HEK293 (cell line): ENCODE data around the gene PHF12.

Source experiments
- EGR2 ChIP-seq: fragments of 450-650 bp; formaldehyde crosslinking; IDR thresholded peaks from 2 replicates; pipeline ENCODE4 v1.5.1; 2016; ENCODE audit warnings: low read depth, missing biosample characterization, missing genetic modification characterization
- GFI1B ChIP-seq: fragments of 450-650 bp; formaldehyde crosslinking; IDR thresholded peaks from 2 replicates; pipeline ENCODE4 v1.5.1; 2016; ENCODE audit warnings: missing biosample characterization, missing genetic modification characterization
- IKZF3 ChIP-seq: fragments of 450-650 bp; IDR thresholded peaks from 2 replicates; pipeline ENCODE4 v1.5.0; 2018; ENCODE audit warnings: missing biosample characterization, mild to moderate bottlenecking, missing genetic modification characterization, moderate library complexity
- MYNN ChIP-seq: fragments of 450-650 bp; formaldehyde crosslinking; IDR thresholded peaks from 2 replicates; pipeline ENCODE4 v1.5.1; 2016; ENCODE audit warnings: missing biosample characterization, missing genetic modification characterization, borderline replicate concordance
- PATZ1 ChIP-seq: fragments of 450-650 bp; formaldehyde crosslinking; IDR thresholded peaks from 2 replicates; pipeline ENCODE4 v1.5.1; 2016; ENCODE audit warnings: missing biosample characterization, missing genetic modification characterization
- PRDM4 ChIP-seq: fragments of 450-650 bp; formaldehyde crosslinking; IDR thresholded peaks from 2 replicates; pipeline ENCODE4 v1.5.1; 2017; ENCODE audit warnings: missing biosample characterization, missing genetic modification characterization
- ZNF157 ChIP-seq: fragments of 450-650 bp; formaldehyde crosslinking; IDR thresholded peaks from 2 replicates; pipeline ENCODE4 v1.5.1; 2016; ENCODE audit warnings: missing biosample characterization, missing genetic modification characterization
- ZNF223 ChIP-seq: fragments of 450-650 bp; formaldehyde crosslinking; IDR thresholded peaks from 2 replicates; pipeline ENCODE4 v1.5.1; 2016; ENCODE audit warnings: missing biosample characterization, missing genetic modification characterization
- ZNF23 ChIP-seq: fragments of 450-650 bp; formaldehyde crosslinking; IDR thresholded peaks from 2 replicates; pipeline ENCODE4 v1.5.1; 2016; ENCODE audit warnings: missing biosample characterization, missing genetic modification characterization, borderline replicate concordance
- ZNF280D ChIP-seq: fragments of 450-650 bp; formaldehyde crosslinking; IDR thresholded peaks from 2 replicates; pipeline ENCODE4 v1.5.1; 2016; ENCODE audit warnings: missing biosample characterization, missing genetic modification characterization
- ZNF529 ChIP-seq: fragments of 450-650 bp; formaldehyde crosslinking; IDR thresholded peaks from 2 replicates; pipeline ENCODE4 v1.5.1; 2017; ENCODE audit warnings: missing genetic modification characterization, missing biosample characterization; ENCODE audit not compliant: insufficient replicate concordance
- ZNF530 ChIP-seq: fragments of 450-650 bp; formaldehyde crosslinking; IDR thresholded peaks from 2 replicates; pipeline ENCODE4 v1.5.1; 2016; ENCODE audit warnings: low read depth, missing biosample characterization, missing genetic modification characterization
- ZNF561 ChIP-seq: fragments of 450-650 bp; IDR thresholded peaks from 2 replicates; pipeline ENCODE4 v1.5.1; 2018; ENCODE audit warnings: missing biosample characterization, missing genetic modification characterization, borderline replicate concordance
- ZNF596 ChIP-seq: fragments of 450-650 bp; IDR thresholded peaks from 2 replicates; pipeline ENCODE4 v1.5.0; 2018; ENCODE audit warnings: missing biosample characterization, mild to moderate bottlenecking, missing genetic modification characterization, moderate library complexity
- ZNF621 ChIP-seq: fragments of 450-650 bp; formaldehyde crosslinking; IDR thresholded peaks from 2 replicates; pipeline ENCODE4 v1.5.1; 2017; ENCODE audit warnings: missing biosample characterization, missing genetic modification characterization
- ZNF623 ChIP-seq: fragments of 450-650 bp; formaldehyde crosslinking; IDR thresholded peaks from 2 replicates; pipeline ENCODE4 v1.5.1; 2016; ENCODE audit warnings: missing biosample characterization, missing genetic modification characterization
- ZNF664 ChIP-seq: fragments of 450-650 bp; formaldehyde crosslinking; IDR thresholded peaks from 2 replicates; pipeline ENCODE4 v1.5.1; 2016; ENCODE audit warnings: missing biosample characterization, missing genetic modification characterization
- ZNF76 ChIP-seq: fragments of 450-650 bp; formaldehyde crosslinking; IDR thresholded peaks from 2 replicates; pipeline ENCODE4; 2016; ENCODE audit warnings: low read depth, missing biosample characterization, missing genetic modification characterization, borderline replicate concordance
- ZNF777 ChIP-seq: fragments of 450-650 bp; formaldehyde crosslinking; IDR thresholded peaks from 2 replicates; pipeline ENCODE4 v1.5.1; 2017; ENCODE audit warnings: missing biosample characterization, missing genetic modification characterization, borderline replicate concordance
- ZNF785 ChIP-seq: fragments of 450-650 bp; formaldehyde crosslinking; IDR thresholded peaks from 2 replicates; pipeline ENCODE4 v1.5.1; 2016; ENCODE audit warnings: missing biosample characterization, missing genetic modification characterization
- ZXDB ChIP-seq: fragments of 450-650 bp; formaldehyde crosslinking; IDR thresholded peaks from 2 replicates; pipeline ENCODE4 v1.5.1; 2016; ENCODE audit warnings: missing biosample characterization, missing genetic modification characterization
- TF ChIP-seq, protein P1 (sequence below): fragments of 450-650 bp; formaldehyde crosslinking; IDR thresholded peaks from 2 replicates; pipeline ENCODE4 v1.5.1; 2016; ENCODE audit warnings: missing biosample characterization, missing genetic modification characterization, low read depth
- TF ChIP-seq, protein P2 (sequence below): fragments of 450-650 bp; formaldehyde crosslinking; IDR thresholded peaks from 2 replicates; pipeline ENCODE4 v1.5.1; 2017; ENCODE audit warnings: missing biosample characterization, missing genetic modification characterization
- TF ChIP-seq, protein P3 (sequence below): fragments of 450-650 bp; formaldehyde crosslinking; IDR thresholded peaks from 2 replicates; pipeline ENCODE4 v1.5.1; 2016; ENCODE audit warnings: missing biosample characterization, missing genetic modification characterization

PHF12 gene

GRCh38 chr17:28896884-28897768 is 54.2 kb downstream of the PHF12 start, which contains the start of gene FLOT2 (continued):
- TF ChIP-seq PATZ1 (tag by site-specific recombination) (peak; percentile 92), ZNF596 (tag by site-specific recombination) (peak; percentile 65; the same call in 1 of the 2 replicates), ZNF76 (peak; percentile 64), EGR2 (tag by site-specific recombination) (peak; percentile 56), ZNF23 (no peak), ZXDB (tag by site-specific recombination) (peak; percentile 59; the same call in 1 of the 2 replicates), ZNF157 (tag by site-specific recombination) (no peak), MYNN (tag by site-specific recombination) (peak; percentile 60; the same call in 1 of the 2 replicates), ZNF223 (no peak), ZNF623 (tag by site-specific recombination) (peak; percentile 43), ZNF664 (tag by site-specific recombination) (no peak), IKZF3 (tag by site-specific recombination) (no peak), ZNF777 (tag by site-specific recombination) (no peak), GFI1B (tag by site-specific recombination) (no peak), PRDM4 (tag by site-specific recombination) (no peak), ZNF621 (tag by site-specific recombination) (no peak), ZNF280D (no peak), ZNF561 (tag by site-specific recombination) (no peak; the same call in 1 of the 2 replicates), ZNF785 (tag by site-specific recombination) (no peak), ZNF529 (tag by site-specific recombination) (no peak), ZNF530 (no peak)
- TF ChIP-seq, protein P1, sequence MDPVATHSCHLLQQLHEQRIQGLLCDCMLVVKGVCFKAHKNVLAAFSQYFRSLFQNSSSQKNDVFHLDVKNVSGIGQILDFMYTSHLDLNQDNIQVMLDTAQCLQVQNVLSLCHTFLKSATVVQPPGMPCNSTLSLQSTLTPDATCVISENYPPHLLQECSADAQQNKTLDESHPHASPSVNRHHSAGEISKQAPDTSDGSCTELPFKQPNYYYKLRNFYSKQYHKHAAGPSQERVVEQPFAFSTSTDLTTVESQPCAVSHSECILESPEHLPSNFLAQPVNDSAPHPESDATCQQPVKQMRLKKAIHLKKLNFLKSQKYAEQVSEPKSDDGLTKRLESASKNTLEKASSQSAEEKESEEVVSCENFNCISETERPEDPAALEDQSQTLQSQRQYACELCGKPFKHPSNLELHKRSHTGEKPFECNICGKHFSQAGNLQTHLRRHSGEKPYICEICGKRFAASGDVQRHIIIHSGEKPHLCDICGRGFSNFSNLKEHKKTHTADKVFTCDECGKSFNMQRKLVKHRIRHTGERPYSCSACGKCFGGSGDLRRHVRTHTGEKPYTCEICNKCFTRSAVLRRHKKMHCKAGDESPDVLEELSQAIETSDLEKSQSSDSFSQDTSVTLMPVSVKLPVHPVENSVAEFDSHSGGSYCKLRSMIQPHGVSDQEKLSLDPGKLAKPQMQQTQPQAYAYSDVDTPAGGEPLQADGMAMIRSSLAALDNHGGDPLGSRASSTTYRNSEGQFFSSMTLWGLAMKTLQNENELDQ, result no peak
- TF ChIP-seq, protein P2, sequence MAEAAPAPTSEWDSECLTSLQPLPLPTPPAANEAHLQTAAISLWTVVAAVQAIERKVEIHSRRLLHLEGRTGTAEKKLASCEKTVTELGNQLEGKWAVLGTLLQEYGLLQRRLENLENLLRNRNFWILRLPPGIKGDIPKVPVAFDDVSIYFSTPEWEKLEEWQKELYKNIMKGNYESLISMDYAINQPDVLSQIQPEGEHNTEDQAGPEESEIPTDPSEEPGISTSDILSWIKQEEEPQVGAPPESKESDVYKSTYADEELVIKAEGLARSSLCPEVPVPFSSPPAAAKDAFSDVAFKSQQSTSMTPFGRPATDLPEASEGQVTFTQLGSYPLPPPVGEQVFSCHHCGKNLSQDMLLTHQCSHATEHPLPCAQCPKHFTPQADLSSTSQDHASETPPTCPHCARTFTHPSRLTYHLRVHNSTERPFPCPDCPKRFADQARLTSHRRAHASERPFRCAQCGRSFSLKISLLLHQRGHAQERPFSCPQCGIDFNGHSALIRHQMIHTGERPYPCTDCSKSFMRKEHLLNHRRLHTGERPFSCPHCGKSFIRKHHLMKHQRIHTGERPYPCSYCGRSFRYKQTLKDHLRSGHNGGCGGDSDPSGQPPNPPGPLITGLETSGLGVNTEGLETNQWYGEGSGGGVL (tag by site-specific recombination), result peak; percentile 93
- TF ChIP-seq, protein P3, sequence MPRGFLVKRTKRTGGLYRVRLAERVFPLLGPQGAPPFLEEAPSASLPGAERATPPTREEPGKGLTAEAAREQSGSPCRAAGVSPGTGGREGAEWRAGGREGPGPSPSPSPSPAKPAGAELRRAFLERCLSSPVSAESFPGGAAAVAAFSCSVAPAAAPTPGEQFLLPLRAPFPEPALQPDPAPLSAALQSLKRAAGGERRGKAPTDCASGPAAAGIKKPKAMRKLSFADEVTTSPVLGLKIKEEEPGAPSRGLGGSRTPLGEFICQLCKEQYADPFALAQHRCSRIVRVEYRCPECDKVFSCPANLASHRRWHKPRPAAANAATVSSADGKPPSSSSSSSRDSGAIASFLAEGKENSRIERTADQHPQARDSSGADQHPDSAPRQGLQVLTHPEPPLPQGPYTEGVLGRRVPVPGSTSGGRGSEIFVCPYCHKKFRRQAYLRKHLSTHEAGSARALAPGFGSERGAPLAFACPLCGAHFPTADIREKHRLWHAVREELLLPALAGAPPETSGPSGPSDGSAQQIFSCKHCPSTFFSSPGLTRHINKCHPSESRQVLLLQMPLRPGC (tag by site-specific recombination), result no peak; the same call in 1 of the 2 replicates
